Measurements from ENCODE around the gene MYOZ1.

- TF ChIP-seq, protein P1, sequence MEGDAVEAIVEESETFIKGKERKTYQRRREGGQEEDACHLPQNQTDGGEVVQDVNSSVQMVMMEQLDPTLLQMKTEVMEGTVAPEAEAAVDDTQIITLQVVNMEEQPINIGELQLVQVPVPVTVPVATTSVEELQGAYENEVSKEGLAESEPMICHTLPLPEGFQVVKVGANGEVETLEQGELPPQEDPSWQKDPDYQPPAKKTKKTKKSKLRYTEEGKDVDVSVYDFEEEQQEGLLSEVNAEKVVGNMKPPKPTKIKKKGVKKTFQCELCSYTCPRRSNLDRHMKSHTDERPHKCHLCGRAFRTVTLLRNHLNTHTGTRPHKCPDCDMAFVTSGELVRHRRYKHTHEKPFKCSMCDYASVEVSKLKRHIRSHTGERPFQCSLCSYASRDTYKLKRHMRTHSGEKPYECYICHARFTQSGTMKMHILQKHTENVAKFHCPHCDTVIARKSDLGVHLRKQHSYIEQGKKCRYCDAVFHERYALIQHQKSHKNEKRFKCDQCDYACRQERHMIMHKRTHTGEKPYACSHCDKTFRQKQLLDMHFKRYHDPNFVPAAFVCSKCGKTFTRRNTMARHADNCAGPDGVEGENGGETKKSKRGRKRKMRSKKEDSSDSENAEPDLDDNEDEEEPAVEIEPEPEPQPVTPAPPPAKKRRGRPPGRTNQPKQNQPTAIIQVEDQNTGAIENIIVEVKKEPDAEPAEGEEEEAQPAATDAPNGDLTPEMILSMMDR (IDR thresholded peaks at IDR 0.05): no peak
- TF ChIP-seq POLR2A (IDR thresholded peaks at IDR 0.05): no peak
These were observed 56.5 kb downstream of the MYOZ1 start for GRCh38 chr10:73584737-73585136.

Measured in tibial nerve (tissue), 3 donors.